Neural progenitor cell (in vitro differentiated cells): ENCODE results near the gene SLC25A19.

Experiments used
- EZH2phosphoT487 ChIP-seq: fragments of 200-600 bp; sonication (generic); IDR thresholded peaks from 2 replicates; pipeline ENCODE4 v1.6.1; 2017; ENCODE audit warnings: antibody characterized with exemption
- TF ChIP-seq, protein P1 (sequence below): fragments of 200-600 bp; sonication (generic); IDR thresholded peaks from 2 replicates; pipeline ENCODE4 v1.5.1; 2017; ENCODE audit warnings: antibody characterized with exemption, mild to moderate bottlenecking

DNA sequence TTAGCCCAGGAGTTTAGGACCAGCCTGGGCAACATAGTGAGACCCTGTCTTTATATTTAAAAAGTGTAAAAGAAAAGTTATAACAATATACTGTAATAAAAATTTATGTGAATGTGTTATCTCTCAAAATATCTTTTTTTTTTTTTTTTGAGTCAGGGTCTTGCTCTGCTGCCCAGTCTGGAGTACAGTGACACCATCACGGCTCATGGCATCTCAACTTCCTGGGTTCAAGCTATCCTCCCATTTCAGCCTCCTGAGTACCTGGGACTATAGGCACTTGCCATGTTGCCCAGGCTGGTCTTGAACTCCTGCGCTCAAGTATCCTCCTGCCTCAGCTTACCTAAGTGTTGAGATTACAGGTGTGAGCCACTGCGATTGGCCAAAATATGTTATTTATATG is 45.5 kb upstream of the SLC25A19 start:
- TF ChIP-seq, protein P1, sequence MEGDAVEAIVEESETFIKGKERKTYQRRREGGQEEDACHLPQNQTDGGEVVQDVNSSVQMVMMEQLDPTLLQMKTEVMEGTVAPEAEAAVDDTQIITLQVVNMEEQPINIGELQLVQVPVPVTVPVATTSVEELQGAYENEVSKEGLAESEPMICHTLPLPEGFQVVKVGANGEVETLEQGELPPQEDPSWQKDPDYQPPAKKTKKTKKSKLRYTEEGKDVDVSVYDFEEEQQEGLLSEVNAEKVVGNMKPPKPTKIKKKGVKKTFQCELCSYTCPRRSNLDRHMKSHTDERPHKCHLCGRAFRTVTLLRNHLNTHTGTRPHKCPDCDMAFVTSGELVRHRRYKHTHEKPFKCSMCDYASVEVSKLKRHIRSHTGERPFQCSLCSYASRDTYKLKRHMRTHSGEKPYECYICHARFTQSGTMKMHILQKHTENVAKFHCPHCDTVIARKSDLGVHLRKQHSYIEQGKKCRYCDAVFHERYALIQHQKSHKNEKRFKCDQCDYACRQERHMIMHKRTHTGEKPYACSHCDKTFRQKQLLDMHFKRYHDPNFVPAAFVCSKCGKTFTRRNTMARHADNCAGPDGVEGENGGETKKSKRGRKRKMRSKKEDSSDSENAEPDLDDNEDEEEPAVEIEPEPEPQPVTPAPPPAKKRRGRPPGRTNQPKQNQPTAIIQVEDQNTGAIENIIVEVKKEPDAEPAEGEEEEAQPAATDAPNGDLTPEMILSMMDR, result no peak
- no peak for TF ChIP-seq EZH2phosphoT487
